ENCODE measurements around the gene HTT.

Gene HTT

GRCh38 chr4:3197366-3198105, 123.1 kb downstream of the HTT start:
- in situ Hi-C loops (cut with HindIII; ENCODE audit: low sequenced_read_pairs) = no loop called here

- in situ Hi-C loops (cut with HindIII; ENCODE audit: low sequenced_read_pairs) = no loop called here
Measured at GRCh38 chr4:3198906-3199305, 124.4 kb downstream of the HTT start.

GRCh38 chr4:3199653-3200422, 125.4 kb downstream of the HTT start:
- in situ Hi-C loops (cut with HindIII; ENCODE audit: low sequenced_read_pairs) = no loop called here

GRCh38 chr4:3200423-3201090, 126.1 kb downstream of the HTT start:
- in situ Hi-C loops (cut with HindIII; ENCODE audit: low sequenced_read_pairs) = no loop called here

- in situ Hi-C loops (cut with HindIII; ENCODE audit: low sequenced_read_pairs) = no loop called here
Measured at GRCh38 chr4:3201718-3202702, 127.5 kb downstream of the HTT start.

GRCh38 chr4:3202836-3203820, 128.6 kb downstream of the HTT start:
- in situ Hi-C loops (cut with HindIII; ENCODE audit: low sequenced_read_pairs) = no loop called here

GRCh38 chr4:3203971-3204431, 129.5 kb downstream of the HTT start:
- in situ Hi-C loops (cut with HindIII; ENCODE audit: low sequenced_read_pairs) = no loop called here

- in situ Hi-C loops (cut with HindIII; ENCODE audit: low sequenced_read_pairs) = no loop called here
Measured at GRCh38 chr4:3205995-3206394, 131.5 kb downstream of the HTT start.

- in situ Hi-C loops (cut with HindIII; ENCODE audit: low sequenced_read_pairs) = no loop called here
Measured at GRCh38 chr4:3206439-3207100, 132.1 kb downstream of the HTT start.

- in situ Hi-C loops (cut with HindIII; ENCODE audit: low sequenced_read_pairs) = no loop called here
Measured at GRCh38 chr4:3207531-3208037, 133.1 kb downstream of the HTT start.

GRCh38 chr4:3208826-3209225, 134.3 kb downstream of the HTT start:
- in situ Hi-C loops (cut with HindIII; ENCODE audit: low sequenced_read_pairs) = no loop called here

- in situ Hi-C loops (cut with HindIII; ENCODE audit: low sequenced_read_pairs) = no loop called here
Measured at GRCh38 chr4:3209551-3210325, 135.3 kb downstream of the HTT start.

- in situ Hi-C loops (cut with HindIII; ENCODE audit: low sequenced_read_pairs) = no loop called here
Measured at GRCh38 chr4:3210467-3210866, 136.0 kb downstream of the HTT start.

GRCh38 chr4:3211866-3212265, 137.4 kb downstream of the HTT start:
- in situ Hi-C loops (cut with HindIII; ENCODE audit: low sequenced_read_pairs) = no loop called here

- in situ Hi-C loops (cut with HindIII; ENCODE audit: low sequenced_read_pairs) = no loop called here
Measured at GRCh38 chr4:3212391-3213105, 138.1 kb downstream of the HTT start.

- in situ Hi-C loops (cut with HindIII; ENCODE audit: low sequenced_read_pairs) = no loop called here
Measured at GRCh38 chr4:3213106-3213425, 138.6 kb downstream of the HTT start.

GRCh38 chr4:3213661-3214250, 139.3 kb downstream of the HTT start:
- in situ Hi-C loops (cut with HindIII; ENCODE audit: low sequenced_read_pairs) = no loop called here

Measured in endothelial cell of hepatic sinusoid (primary cell).